GM19463 (cell line): Measurements from ENCODE around the gene LAPTM5.
"Not testable (repeated sequence)": the region's sequence is repeated elsewhere in the genome, so short reads cannot be mapped to it uniquely, and the experiment has no call there.

ENCODE experiments used
- ATAC-seq: cut with Tn5 transposase; IDR thresholded peaks from one replicate; pipeline ENCODE4 v1.9.1; 2021; ENCODE audit warnings: mild to moderate bottlenecking, moderate library complexity; ENCODE audit not compliant: unreplicated experiment

LAPTM5 gene

GRCh38 chr1:30757352-30758120 is at the start of gene LAPTM5:
Gene LAPTM5, minus strand, starts transcription at chr1:30757774. Its CDS starts 29 bp downstream, at chr1:30757745.
- ATAC-seq: no peak

GRCh38 chr1:30806381-30807317 is 49.1 kb upstream of the LAPTM5 start:
- no peak for ATAC-seq

GRCh38 chr1:30805304-30806003 is 47.9 kb upstream of the LAPTM5 start:
- no peak for ATAC-seq

GRCh38 chr1:30804822-30805221 is 47.2 kb upstream of the LAPTM5 start:
- no peak for ATAC-seq

GRCh38 chr1:30804352-30804751 is 46.8 kb upstream of the LAPTM5 start:
- ATAC-seq: no peak

- ATAC-seq: no peak
Observed at GRCh38 chr1:30803562-30803961, 46.0 kb upstream of the LAPTM5 start.

- no peak for ATAC-seq
Observed at GRCh38 chr1:30801771-30802198, 44.2 kb upstream of the LAPTM5 start.

GRCh38 chr1:30799233-30799511 is 41.6 kb upstream of the LAPTM5 start:
- no peak for ATAC-seq

- no peak for ATAC-seq
Observed at GRCh38 chr1:30798389-30799232, 41.0 kb upstream of the LAPTM5 start.

- no peak for ATAC-seq
Observed at GRCh38 chr1:30795026-30795425, 37.5 kb upstream of the LAPTM5 start.

- no peak for ATAC-seq
Observed at GRCh38 chr1:30794260-30794659, 36.7 kb upstream of the LAPTM5 start.

GRCh38 chr1:30793209-30793608 is 35.6 kb upstream of the LAPTM5 start:
- ATAC-seq: no peak

GRCh38 chr1:30791868-30792267 is 34.3 kb upstream of the LAPTM5 start:
- no peak for ATAC-seq

- no peak for ATAC-seq
Observed at GRCh38 chr1:30790850-30791778, 33.5 kb upstream of the LAPTM5 start.

- ATAC-seq: not testable (repeated sequence)
Observed at GRCh38 chr1:30790256-30790525, 32.6 kb upstream of the LAPTM5 start.

- ATAC-seq: no peak
Observed at GRCh38 chr1:30789388-30790255, 32.0 kb upstream of the LAPTM5 start.

GRCh38 chr1:30788580-30789387 is 31.2 kb upstream of the LAPTM5 start:
- ATAC-seq: no peak
